Glutamatergic neuron (in vitro differentiated cells): ENCODE results near the gene GPHN. TPM values are rescaled to one million over a fixed set of nuclear protein-coding genes. Genes with fewer than 3 reads are reported as not detected.
A peak's percentile ranks its signal among the peaks of the same experiment; 100 is the strongest.

ENCODE experiments used
- DNase-seq: peaks from one replicate; pipeline ENCODE4 v3.0.0; 2022
- H3K27ac Mint-ChIP-seq: one replicate; pipeline ENCODE4 v1.8.0; 2020; ENCODE audit warnings: mild to moderate bottlenecking, mixed read lengths, inconsistent platforms; ENCODE audit not compliant: unreplicated experiment
- H3K27me3 Mint-ChIP-seq: one replicate; pipeline ENCODE4 v1.8.0; 2020; ENCODE audit warnings: mild to moderate bottlenecking, moderate library complexity, mixed read lengths, inconsistent platforms; ENCODE audit not compliant: unreplicated experiment
- H3K36me3 Mint-ChIP-seq: one replicate; pipeline ENCODE4 v1.8.0; 2020; ENCODE audit warnings: mild to moderate bottlenecking, mixed read lengths, inconsistent platforms; ENCODE audit not compliant: unreplicated experiment
- H3K4me1 Mint-ChIP-seq: one replicate; pipeline ENCODE4 v1.8.0; 2020; ENCODE audit warnings: mild to moderate bottlenecking, low read depth, mixed read lengths, inconsistent platforms; ENCODE audit not compliant: unreplicated experiment
- H3K4me3 Mint-ChIP-seq: one replicate; pipeline ENCODE4 v1.8.0; 2020; ENCODE audit warnings: mild to moderate bottlenecking, mixed read lengths, inconsistent platforms; ENCODE audit not compliant: unreplicated experiment
- H3K9me3 Mint-ChIP-seq: one replicate; pipeline ENCODE4 v1.8.0; 2020; ENCODE audit warnings: mild to moderate bottlenecking, moderate library complexity, mixed read lengths, inconsistent platforms; ENCODE audit not compliant: unreplicated experiment
- CTCF ChIP-seq: fragments of 200-600 bp; sonication (generic); IDR thresholded peaks from one replicate; pipeline ENCODE4 v1.5.0; 2021; ENCODE audit not compliant: partially characterized antibody, unreplicated experiment
- total RNA-seq: library from RNA; stranded (reverse); fragmentation: NEBNext Ultra II Directional; extraction: Animal tissue kit (Norgen Biotek cat#: 25700); gene quantifications from one replicate; pipeline ENCODE4 v1.2.1, GENCODE V29; 2021; ENCODE audit not compliant: unreplicated experiment

GPHN gene
- total RNA-seq, 1 donor from 2014 or later, result 29.8 TPM

- no peak overlapping the region for H3K27ac Mint-ChIP-seq
- DNase-seq, result no peak
- H3K4me1 Mint-ChIP-seq, result no peaks in the 10 kb centered on the region
- H3K36me3 Mint-ChIP-seq, result peaks cover 7% of the 10 kb centered on the region
- no peak overlapping the region for H3K4me3 Mint-ChIP-seq
- H3K9me3 Mint-ChIP-seq, result peaks cover 5% of the 10 kb centered on the region
- H3K27me3 Mint-ChIP-seq, result no peaks in the 10 kb centered on the region
- peak; percentile 34 for TF ChIP-seq CTCF
Observed at GRCh38 chr14:66662374-66662773, 154.4 kb downstream of the GPHN start.

GRCh38 chr14:66677780-66678179 lies 169.8 kb downstream of the GPHN start:
- no peaks in the 10 kb centered on the region for H3K4me1 Mint-ChIP-seq
- H3K9me3 Mint-ChIP-seq, result peaks cover 4% of the 10 kb centered on the region
- H3K27me3 Mint-ChIP-seq, result no peaks in the 10 kb centered on the region
- H3K36me3 Mint-ChIP-seq, result peaks cover 21% of the 10 kb centered on the region
- no peak for TF ChIP-seq CTCF
- H3K4me3 Mint-ChIP-seq, result no peak overlapping the region
- no peak overlapping the region for H3K27ac Mint-ChIP-seq
- no peak for DNase-seq

DNA sequence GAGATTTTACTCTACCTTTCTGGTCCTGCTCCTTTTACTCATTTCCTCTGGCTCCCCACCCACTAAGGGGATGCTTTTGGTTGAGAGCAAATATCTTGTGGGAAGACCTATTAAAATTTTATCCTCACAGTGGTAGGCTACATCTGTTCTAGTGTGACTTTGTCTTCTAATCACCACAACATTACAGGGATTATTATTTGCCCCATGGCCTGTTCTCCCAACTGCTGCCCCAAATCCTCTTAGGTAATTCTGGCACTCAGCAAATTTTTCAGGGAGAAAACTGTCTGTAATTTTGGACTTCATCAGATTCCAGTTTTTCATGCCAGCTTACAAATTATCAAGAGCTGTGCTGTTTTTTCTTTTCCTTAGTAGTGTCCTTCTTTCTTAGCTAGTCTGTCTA lies 172.3 kb downstream of the GPHN start:
- H3K4me3 Mint-ChIP-seq, result no peak overlapping the region
- H3K9me3 Mint-ChIP-seq, result peaks cover 4% of the 10 kb centered on the region
- peaks cover 21% of the 10 kb centered on the region for H3K36me3 Mint-ChIP-seq
- no peak for TF ChIP-seq CTCF
- DNase-seq, result no peak
- no peaks in the 10 kb centered on the region for H3K4me1 Mint-ChIP-seq
- no peak overlapping the region for H3K27ac Mint-ChIP-seq
- no peaks in the 10 kb centered on the region for H3K27me3 Mint-ChIP-seq

DNA sequence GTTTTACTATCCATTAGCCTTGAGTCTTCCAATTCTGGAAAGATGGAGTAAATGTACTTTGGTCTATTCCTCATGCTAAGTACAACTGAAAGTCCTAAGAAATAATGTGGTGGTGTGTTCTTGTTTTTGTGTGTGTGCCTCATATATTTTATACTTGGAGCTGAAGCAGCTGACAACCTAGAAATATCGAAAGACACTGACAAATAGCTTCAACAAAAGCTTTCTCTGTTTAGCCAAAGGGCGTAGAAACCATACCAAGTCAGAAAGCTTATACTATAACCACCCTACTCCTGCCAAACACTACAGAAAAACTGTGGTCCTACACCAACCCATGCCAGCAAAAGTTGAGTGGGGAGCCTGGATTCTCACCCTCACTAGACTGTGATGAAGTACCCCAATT lies 188.4 kb downstream of the GPHN start:
- Mint-ChIP-seq H3K9me3 (no peaks in the 10 kb centered on the region), H3K4me3 (no peak overlapping the region), H3K27ac (no peak overlapping the region), H3K27me3 (no peaks in the 10 kb centered on the region), H3K36me3 (no peaks in the 10 kb centered on the region), H3K4me1 (no peaks in the 10 kb centered on the region)
- DNase-seq, result no peak
- TF ChIP-seq CTCF, result no peak

- Mint-ChIP-seq H3K27me3 (no peaks in the 10 kb centered on the region), H3K4me3 (no peak overlapping the region), H3K27ac (no peak overlapping the region), H3K9me3 (no peaks in the 10 kb centered on the region), H3K36me3 (peaks cover 9% of the 10 kb centered on the region), H3K4me1 (no peaks in the 10 kb centered on the region)
- DNase-seq, result no peak
- no peak for TF ChIP-seq CTCF
Observed at GRCh38 chr14:66698503-66698902, 190.6 kb downstream of the GPHN start.
